KMS-11 (cell line): ENCODE results near the gene COX6B1.

Experiments
- H2AFZ ChIP-seq: fragments of 200-600 bp; sonication (generic); 2 replicates; pipeline ENCODE4 v1.6.1; 2016; ENCODE audit warnings: antibody characterized with exemption, mixed run types, low read depth
- H3K27ac ChIP-seq: fragments of 200-600 bp; sonication (generic); 2 replicates; pipeline ENCODE4 v1.6.1; 2016; ENCODE audit warnings: mild to moderate bottlenecking, mixed run types
- H3K27me3 ChIP-seq: fragments of 200-600 bp; sonication (generic); 2 replicates; pipeline ENCODE4 v1.6.1; 2017; ENCODE audit warnings: mild to moderate bottlenecking, low read depth, mixed run types, moderate library complexity; ENCODE audit not compliant: insufficient read depth
- H3K36me3 ChIP-seq: fragments of 200-600 bp; sonication (generic); 2 replicates; pipeline ENCODE4 v1.6.1; 2017; ENCODE audit warnings: mild to moderate bottlenecking, mixed run types; ENCODE audit not compliant: insufficient read depth
- H3K4me1 ChIP-seq: fragments of 200-600 bp; sonication (generic); 2 replicates; pipeline ENCODE4 v1.6.1; 2016; ENCODE audit warnings: mild to moderate bottlenecking, low read depth, mixed run types; ENCODE audit not compliant: poor library complexity, severe bottlenecking
- H3K4me2 ChIP-seq: fragments of 200-600 bp; sonication (generic); 2 replicates; pipeline ENCODE4 v1.7.0; 2016; ENCODE audit warnings: mild to moderate bottlenecking, mixed run types
- H3K4me3 ChIP-seq: fragments of 200-600 bp; sonication (generic); IDR thresholded peaks from 2 replicates; pipeline ENCODE4 v1.6.1; 2017; ENCODE audit warnings: low read depth, low read length, mixed read lengths; ENCODE audit not compliant: insufficient read depth
- H3K79me2 ChIP-seq: fragments of 200-600 bp; sonication (generic); 2 replicates; pipeline ENCODE4 v1.6.1; 2016; ENCODE audit warnings: low read depth, mixed run types; ENCODE audit not compliant: insufficient read depth
- H3K9ac ChIP-seq: fragments of 200-600 bp; sonication (generic); 2 replicates; pipeline ENCODE4 v1.6.1; 2016; ENCODE audit warnings: mild to moderate bottlenecking, mixed run types
- H4K20me1 ChIP-seq: fragments of 200-600 bp; sonication (generic); 2 replicates; pipeline ENCODE4 v1.6.1; 2016; ENCODE audit warnings: mild to moderate bottlenecking, mixed run types; ENCODE audit not compliant: insufficient read depth
- CTCF ChIP-seq: fragments of 200-600 bp; sonication (generic); conservative IDR thresholded peaks from 2 replicates; pipeline ENCODE4 v1.6.1; 2017; ENCODE audit warnings: low read depth, mild to moderate bottlenecking, antibody characterized with exemption, low read length, moderate library complexity, mixed read lengths

Gene COX6B1

GRCh38 chr19:35613574-35613973 is 34.5 kb upstream of the COX6B1 start:
- Histone ChIP-seq H4K20me1 (no peaks in the 10 kb centered on the region), H3K27ac (no peak overlapping the region), H3K79me2 (no peaks in the 10 kb centered on the region; the same call in 1 of the 2 replicates), H3K36me3 (no peaks in the 10 kb centered on the region), H3K4me1 (peaks cover 9% of the 10 kb centered on the region), H3K9ac (no peak overlapping the region; the same call in 1 of the 2 replicates), H2AFZ (no peak overlapping the region), H3K4me2 (peak overlapping the region; percentile 75; the same call in 1 of the 2 replicates), H3K4me3 (no peak overlapping the region), H3K27me3 (0 out of 2 replicates have a peak, but pooled peaks cover 2% of the 10 kb centered on the region)
- TF ChIP-seq CTCF, result no peak

- Histone ChIP-seq H3K9ac (no peak overlapping the region), H4K20me1 (no peaks in the 10 kb centered on the region), H3K27ac (no peak overlapping the region), H3K36me3 (no peaks in the 10 kb centered on the region), H3K4me2 (no peak overlapping the region), H3K4me3 (no peak overlapping the region), H3K79me2 (no peaks in the 10 kb centered on the region; the same call in 1 of the 2 replicates), H3K4me1 (peaks cover 9% of the 10 kb centered on the region), H3K27me3 (no peaks in the 10 kb centered on the region), H2AFZ (no peak overlapping the region)
- TF ChIP-seq CTCF, result no peak
These were observed 33.1 kb upstream of the COX6B1 start for GRCh38 chr19:35615036-35615435.

GRCh38 chr19:35618857-35619256 is 29.3 kb upstream of the COX6B1 start:
- Histone ChIP-seq H3K27ac (no peak overlapping the region), H4K20me1 (no peaks in the 10 kb centered on the region), H3K4me2 (no peak overlapping the region), H3K9ac (no peak overlapping the region), H3K36me3 (no peaks in the 10 kb centered on the region), H3K79me2 (no peaks in the 10 kb centered on the region), H2AFZ (no peak overlapping the region), H3K27me3 (no peaks in the 10 kb centered on the region), H3K4me3 (no peak overlapping the region), H3K4me1 (no peaks in the 10 kb centered on the region)
- no peak for TF ChIP-seq CTCF

DNA sequence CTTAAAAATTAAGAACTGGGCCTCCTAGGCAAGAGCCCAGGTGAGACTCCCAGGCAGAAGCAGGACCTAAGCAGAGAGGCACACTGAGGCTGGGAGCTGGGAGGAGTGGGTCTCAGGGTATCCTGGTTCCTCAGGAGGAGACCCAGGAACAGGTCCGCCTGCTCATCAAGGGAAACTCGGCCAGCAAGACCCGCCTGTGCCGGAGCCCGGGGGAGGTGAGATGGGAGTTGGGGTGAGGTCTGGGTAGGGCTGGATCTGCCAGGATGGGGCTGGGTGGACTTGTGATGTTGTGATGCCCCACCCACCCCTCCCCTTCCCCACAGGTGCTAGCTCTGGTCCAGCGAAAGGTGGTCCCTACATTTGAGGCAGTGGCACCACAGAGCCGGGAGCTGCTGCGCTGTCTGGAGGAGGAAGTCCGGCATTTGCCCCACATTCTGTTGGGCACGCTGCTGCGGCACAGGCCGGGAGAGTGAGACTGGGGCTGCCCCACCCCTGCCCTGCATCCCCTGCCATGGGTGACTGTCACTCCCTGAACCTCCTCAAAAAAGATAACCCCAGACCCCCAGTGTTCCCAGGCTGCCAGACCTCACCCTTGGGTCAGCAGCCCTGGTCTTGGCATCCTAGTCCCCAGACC is 28.7 kb upstream of the COX6B1 start:
- H3K36me3 ChIP-seq, result no peaks in the 10 kb centered on the region

More for the DNA sequence above, 28.7 kb upstream of the COX6B1 start:
- no peaks in the 10 kb centered on the region for H4K20me1 ChIP-seq
- no peak for TF ChIP-seq CTCF
- H2AFZ ChIP-seq, result no peak overlapping the region
- no peaks in the 10 kb centered on the region for H3K4me1 ChIP-seq
- no peaks in the 10 kb centered on the region for H3K27me3 ChIP-seq
- no peak overlapping the region for H3K27ac ChIP-seq
- H3K4me3 ChIP-seq, result no peak overlapping the region
- H3K4me2 ChIP-seq, result no peak overlapping the region
- no peak overlapping the region for H3K9ac ChIP-seq
- H3K79me2 ChIP-seq, result no peaks in the 10 kb centered on the region
